Endothelial cell of hepatic sinusoid (primary cell): ENCODE results near the gene ACOT13.
"Not testable (repeated sequence)": the region's sequence is repeated elsewhere in the genome, so short reads cannot be mapped to it uniquely, and the experiment has no call there.

ENCODE experiments used
- in situ Hi-C: cut with HindIII; loops from 2 replicates; pipeline ENCODE4 v1.10.0; 2017; ENCODE audit warnings: low sequenced_read_pairs

The ACOT13 gene

GRCh38 chr6:24692003-24692402 lies 25.1 kb downstream of the ACOT13 start:
- in situ Hi-C loops = no loop called here

DNA sequence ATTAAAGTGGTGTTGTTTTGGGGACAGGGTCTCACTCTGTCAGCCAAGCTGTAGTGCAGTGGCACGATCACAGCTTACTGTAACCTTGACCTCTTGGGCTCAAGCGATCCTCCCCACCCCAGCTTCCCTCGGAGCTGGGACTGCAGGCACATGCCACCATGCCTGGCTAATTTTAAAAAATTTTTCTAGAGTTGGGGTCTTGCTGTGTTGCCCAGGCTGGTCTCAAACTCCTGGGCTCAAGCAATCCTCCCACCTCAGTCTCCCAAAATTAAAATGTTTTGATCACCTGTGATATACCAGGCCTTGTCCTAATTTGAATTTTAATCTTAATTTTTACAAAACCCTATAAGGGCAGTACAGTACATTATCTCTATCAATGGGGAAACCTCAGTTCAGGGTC lies 25.5 kb downstream of the ACOT13 start:
- in situ Hi-C loops = no loop called here

DNA sequence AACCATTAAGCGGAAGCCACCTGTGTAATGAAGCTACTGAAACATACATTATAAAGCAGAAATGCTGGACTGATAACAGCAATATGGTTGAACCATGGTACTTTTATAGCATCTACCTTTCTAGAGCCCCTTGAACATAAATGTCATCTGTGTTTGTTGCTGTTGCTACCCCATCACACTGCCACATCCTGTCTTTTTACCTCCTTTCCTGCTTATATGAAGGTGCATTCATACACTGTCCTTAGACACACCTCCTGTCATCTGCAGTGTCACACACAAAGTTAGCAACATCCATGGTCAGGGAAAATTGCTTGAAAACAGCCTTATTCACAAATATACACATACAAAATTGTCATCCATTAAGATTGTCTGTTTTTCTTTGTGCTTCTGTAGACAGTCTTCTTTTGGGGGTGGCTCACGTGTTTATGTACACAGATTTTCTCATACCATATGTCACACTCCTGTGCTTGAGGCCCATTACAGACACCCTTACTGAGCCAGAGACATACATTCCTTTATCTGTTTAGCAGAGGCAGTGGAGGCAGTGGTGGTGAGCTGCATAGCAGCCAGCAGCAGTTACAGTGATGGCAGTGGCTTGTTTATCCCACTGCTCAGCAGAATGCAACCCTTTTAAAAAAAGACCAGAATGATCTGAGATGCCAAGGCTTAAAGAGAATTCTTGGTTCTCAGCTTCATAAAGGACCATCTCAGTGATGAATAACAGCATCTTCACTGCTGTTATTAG lies 26.1 kb downstream of the ACOT13 start:
- in situ Hi-C loops = no loop called here

DNA sequence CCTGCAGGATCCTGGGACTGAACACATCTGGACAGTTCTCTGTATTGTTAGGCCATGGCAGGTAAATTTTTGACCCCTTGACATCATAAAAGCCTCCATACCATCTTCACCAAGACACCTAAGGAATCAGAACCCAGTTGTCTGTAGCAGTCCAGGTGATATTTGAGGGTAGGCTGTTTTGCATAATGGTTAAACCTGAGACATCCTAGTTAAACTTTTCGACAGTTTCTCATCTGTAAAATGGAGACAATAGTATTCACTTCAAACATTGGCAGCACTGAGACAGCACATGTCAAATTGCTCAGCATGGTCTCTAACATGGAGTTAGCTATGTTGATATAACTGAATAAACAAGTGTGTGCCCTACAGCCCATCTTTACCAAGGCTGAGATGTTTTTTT lies 27.3 kb downstream of the ACOT13 start:
- in situ Hi-C loops = no loop called here

DNA sequence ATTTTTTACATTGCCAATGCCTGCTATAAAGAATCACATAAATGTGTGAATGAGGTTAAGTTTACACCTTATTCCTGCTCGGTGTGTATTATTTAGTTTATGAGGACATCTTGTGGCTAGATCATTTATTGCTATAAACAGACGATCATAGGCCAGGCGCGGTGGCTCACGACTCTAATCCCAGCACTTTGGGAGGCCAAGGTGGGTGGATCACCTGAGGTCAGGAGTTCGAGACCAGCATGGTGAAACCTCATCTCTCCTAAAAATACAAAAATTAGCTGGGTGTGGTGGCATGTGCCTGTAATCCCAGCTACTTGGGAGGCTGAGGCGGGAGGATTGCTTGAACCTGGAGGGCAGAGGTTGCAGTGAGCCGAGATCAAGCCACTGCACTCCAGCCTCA lies 28.8 kb downstream of the ACOT13 start:
- in situ Hi-C loops = not testable (repeated sequence)

DNA sequence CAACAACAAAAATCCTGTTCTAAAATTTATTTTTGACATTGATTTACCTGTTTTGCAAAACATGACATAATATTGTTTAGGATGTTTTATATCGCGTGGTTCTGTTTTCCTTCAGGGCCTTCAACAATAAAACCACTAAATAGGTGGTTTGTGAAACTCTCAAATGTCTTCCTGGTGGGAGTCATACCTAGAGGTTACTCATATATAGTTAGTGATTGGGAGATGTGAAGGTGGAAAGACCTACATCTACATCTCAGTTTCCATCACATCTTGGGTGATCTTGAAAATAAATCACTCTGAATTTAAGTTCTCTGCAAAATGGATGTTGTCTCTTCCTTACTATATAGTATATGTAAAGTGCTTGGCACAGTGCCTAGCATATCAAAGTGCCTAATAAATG lies 29.2 kb downstream of the ACOT13 start:
- in situ Hi-C loops = no loop called here

- in situ Hi-C loops = no loop called here
These were observed 32.9 kb downstream of the ACOT13 start for GRCh38 chr6:24699521-24700359.

GRCh38 chr6:24702720-24703282 lies 35.9 kb downstream of the ACOT13 start:
- in situ Hi-C loops = no loop called here

DNA sequence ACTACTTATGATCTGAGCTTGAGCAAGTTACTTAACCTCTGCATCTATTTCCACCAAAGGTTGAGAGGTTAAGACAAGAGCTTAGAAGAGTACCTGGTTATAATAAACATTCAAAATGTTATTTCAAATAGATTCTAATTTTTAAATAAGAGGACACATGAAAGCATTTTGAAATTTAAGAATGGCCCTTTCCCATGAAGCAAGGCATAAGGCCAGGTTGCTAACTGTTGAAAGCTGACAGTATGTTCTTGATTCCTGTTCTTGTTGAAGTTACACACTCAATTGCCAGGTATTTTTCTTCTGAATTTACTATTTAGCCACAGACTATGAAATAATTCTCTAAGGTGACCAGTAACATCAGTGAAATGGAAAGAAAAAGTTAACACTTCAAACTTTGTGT lies 37.6 kb downstream of the ACOT13 start:
- in situ Hi-C loops = no loop called here

DNA sequence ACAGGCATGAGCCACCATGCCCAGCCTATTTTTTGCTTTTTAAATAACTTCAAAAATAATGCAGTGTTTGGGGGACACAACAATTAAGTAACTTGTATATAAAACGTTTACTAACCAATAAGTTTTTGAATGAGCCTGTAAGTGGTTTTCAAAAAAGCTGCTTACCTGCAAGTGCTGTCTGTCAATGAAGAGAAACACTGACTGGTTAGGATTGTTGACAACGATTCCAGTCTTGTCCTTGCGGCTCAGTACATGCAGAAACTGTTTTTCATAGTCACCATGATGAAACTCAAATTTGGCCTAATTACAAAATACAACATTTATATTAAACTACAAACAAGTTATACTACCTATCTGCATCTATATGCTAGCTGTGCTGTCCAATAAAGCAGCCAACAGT lies 41.7 kb downstream of the ACOT13 start:
- in situ Hi-C loops = no loop called here

DNA sequence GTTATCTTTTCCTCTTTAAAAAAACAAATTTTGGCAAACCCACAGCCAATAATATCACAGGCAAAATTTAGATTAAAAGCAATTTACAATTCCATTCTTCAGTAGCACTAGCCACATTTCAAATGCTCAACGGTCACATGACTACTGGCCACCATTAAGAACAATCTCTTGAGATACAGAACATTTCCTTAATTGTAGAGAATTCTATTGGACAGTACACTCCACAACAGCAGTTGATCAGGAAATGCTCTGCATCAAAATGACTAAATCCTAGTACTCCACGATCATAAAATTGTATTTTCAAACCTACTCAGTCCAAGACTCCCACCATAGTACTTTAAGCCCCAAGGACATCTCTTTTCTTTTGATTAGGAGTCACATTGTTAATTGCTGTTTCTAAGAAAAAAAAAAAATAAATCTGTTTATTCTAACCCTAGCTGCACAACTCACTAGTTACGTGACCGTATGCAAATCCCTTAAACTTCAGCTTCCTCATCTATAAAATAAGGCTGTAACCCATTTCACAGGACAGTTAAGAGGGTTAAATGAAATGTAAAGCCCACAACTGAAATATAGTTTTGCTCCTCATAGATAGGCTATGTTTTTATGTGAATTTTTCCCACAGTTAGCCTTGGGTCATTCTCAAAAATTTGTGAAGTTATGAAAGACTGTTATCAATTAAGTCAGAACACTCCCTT lies 42.3 kb downstream of the ACOT13 start:
- in situ Hi-C loops = no loop called here

- in situ Hi-C loops = no loop called here
These were observed 43.8 kb downstream of the ACOT13 start for GRCh38 chr6:24710519-24711303.

DNA sequence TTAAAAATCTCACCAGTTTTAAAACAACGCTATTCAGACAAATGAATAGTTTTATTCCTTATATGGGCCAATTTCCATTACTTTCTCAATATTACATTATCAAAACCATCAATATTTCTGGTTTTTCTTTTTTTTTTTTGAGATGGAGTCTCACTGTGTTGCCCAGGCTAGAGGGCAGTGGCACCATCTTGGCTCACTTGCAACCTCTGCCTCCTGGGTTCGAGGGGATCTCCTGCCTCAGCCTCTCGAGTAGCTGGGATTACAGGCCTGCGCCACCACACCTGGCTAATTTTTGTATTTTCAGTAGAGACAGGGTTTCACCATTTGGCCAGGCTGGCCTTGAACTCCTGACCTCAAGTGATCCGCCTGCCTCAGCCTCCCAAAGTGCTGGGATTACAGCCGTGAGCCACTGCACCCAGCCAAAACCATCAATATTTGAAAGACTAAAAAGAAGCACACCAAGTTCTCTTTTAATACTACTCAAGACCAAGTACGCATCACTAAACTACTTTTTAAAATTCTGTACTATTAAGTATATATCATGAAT lies 49.8 kb downstream of the ACOT13 start:
- in situ Hi-C loops = not testable (repeated sequence)

DNA sequence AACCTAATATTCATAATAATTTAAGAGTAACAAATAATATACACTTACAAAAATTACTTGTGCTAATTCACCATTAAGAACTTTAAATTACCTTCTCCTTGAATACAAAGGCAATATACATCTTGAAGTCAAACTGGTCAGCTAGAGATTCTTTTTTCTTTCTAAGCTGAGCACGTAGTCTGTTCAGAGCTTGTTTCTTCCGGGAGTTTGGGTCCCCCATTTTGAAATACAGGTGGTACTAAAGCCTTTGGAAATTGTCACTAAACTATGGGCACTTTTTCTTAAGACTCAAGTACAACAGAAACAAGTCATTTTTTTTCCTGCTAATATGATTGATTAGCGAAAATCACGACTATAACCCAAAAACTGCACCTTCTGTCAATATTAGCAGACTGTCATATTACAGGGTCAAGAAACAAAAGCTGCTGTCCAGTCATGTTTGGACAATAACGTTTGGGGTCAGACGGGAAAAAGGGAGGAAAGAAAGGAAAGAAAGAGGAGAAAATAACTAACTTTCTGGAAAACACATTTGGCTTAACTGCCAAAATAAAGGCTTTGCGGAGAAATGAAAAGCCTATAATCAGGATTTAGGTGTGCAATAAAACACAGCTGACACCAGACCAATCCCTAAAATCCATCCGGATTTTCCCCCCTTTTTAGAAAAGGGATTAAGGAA lies 51.7 kb downstream of the ACOT13 start:
- in situ Hi-C loops = no loop called here

GRCh38 chr6:24719125-24719971 lies 52.5 kb downstream of the ACOT13 start, which contains the start of gene C6orf62:
C6orf62 (minus strand) TSS chr6:24719154; CDS start chr6:24718668, 486 bp downstream.
- in situ Hi-C loops = no loop called here

- in situ Hi-C loops = no loop called here
These were observed 53.3 kb downstream of the ACOT13 start for GRCh38 chr6:24720131-24720603.

GRCh38 chr6:24720604-24721460 lies 54.0 kb downstream of the ACOT13 start:
- in situ Hi-C loops = no loop called here
